Sigmoid colon (tissue), 7 donors: Measurements from ENCODE around the gene CCDC15. TPM values are rescaled to one million over a fixed set of nuclear protein-coding genes. Genes with fewer than 3 reads are reported as not detected.
A peak's percentile ranks its signal among the peaks of the same experiment; 100 is the strongest.
"Not testable (repeated sequence)": the region's sequence is repeated elsewhere in the genome, so short reads cannot be mapped to it uniquely, and the experiment has no call there.

ENCODE experiments used
- DNase-seq: peaks from one replicate; pipeline ENCODE4 v3.0.0-alpha.2; 2019
- H3K27ac ChIP-seq, 4 donors: fragments of 200-600 bp; sonication (generic); one replicate each; pipeline ENCODE4 v1.5.1; 2016 to 2019; ENCODE audit warnings: mild to moderate bottlenecking in 1 of 4
- H3K27me3 ChIP-seq, 3 donors: fragments of 200-600 bp; sonication (generic); one replicate each; pipeline ENCODE4 v1.5.1; 2019; ENCODE audit warnings: mild to moderate bottlenecking in 1 of 3
- H3K36me3 ChIP-seq, 4 donors: fragments of 200-600 bp; sonication (generic); one replicate each; pipeline ENCODE4 v1.5.1; 2016 to 2019
- H3K4me1 ChIP-seq, 4 donors: fragments of 200-600 bp; sonication (generic); one replicate each; pipeline ENCODE4 v1.5.1; 2017 to 2019
- H3K4me3 ChIP-seq, 4 donors: fragments of 200-600 bp; sonication (generic); one replicate each; pipeline ENCODE4 v1.5.1; 2017 to 2019; ENCODE audit warnings: mild to moderate bottlenecking in 2 of 4, moderate library complexity in 1 of 4
- H3K9me3 ChIP-seq, 4 donors: fragments of 200-600 bp in 3 of 4; sonication (generic) in 3 of 4; one replicate each; pipeline versions ENCODE4 v1.5.1 to v1.6.1; 2013 to 2019
- CTCF ChIP-seq, 4 experiments: fragments of 450-650 bp in 3 of 4; fragments of 200-600 bp in 1 of 4; IDR thresholded peaks; one replicate each; pipeline ENCODE4 v1.5.1; 2016 to 2019; ENCODE audit warnings: antibody characterized with exemption in 4 of 4, mild to moderate bottlenecking in 3 of 4, moderate library complexity in 2 of 4
- EP300 ChIP-seq, 4 donors: sonication (generic); formaldehyde crosslinking; IDR thresholded peaks; one replicate each; pipeline ENCODE4 v1.6.1; 2017; ENCODE audit warnings: antibody characterized with exemption in 4 of 4
- POLR2A ChIP-seq, 2 donors: fragments of 450-650 bp; IDR thresholded peaks; one replicate each; pipeline ENCODE4 v1.6.1; 2016; ENCODE audit warnings: antibody characterized with exemption in 2 of 2, mild to moderate bottlenecking in 2 of 2, moderate library complexity in 2 of 2
- POLR2AphosphoS5 ChIP-seq, 4 donors: sonication (generic); formaldehyde crosslinking; IDR thresholded peaks; one replicate each; pipeline ENCODE4 v1.6.1; 2017; ENCODE audit warnings: antibody characterized with exemption in 4 of 4
- WGBS, 2 donors: extraction: QIAGEN DNeasy Blood & Tissue Kit; methylation state at CpG; one replicate each; pipeline ENCODE4 v1.1.7; 2013; 5-methylcytosine and 5-hydroxymethylcytosine counted together
- intact Hi-C: fragments of 100-400 bp; cut with DNase I; formaldehyde crosslinking; loops from one replicate; pipeline ENCODE4 v1.15.1; 2023
- polyA plus RNA-seq, 3 donors: library from polyadenylated mRNA; stranded (reverse); fragments of 200-250 nt; gene quantifications; one replicate each; pipeline ENCODE4 v1.2.3, GENCODE V29; 2013
- total RNA-seq, 4 donors: library from RNA; depleted of rRNA; stranded (reverse); fragments of >200 nt; gene quantifications; one replicate each; pipeline ENCODE4 v1.1.0, GENCODE V29; 2016
- donor health status: healthy with polysubstance abuse.
- donor health status: Bipolar disorder and iron deficiency.
- donor health status: healthy.

Gene CCDC15
- total and polyA plus RNA-seq, 7 donors = 0.41 to 0.99 (median 0.66) TPM

GRCh38 chr11:124951341-124951740 is 2.7 kb upstream of the CCDC15 start:
- H3K36me3 ChIP-seq = no peaks in the 10 kb centered on the region
- no peaks in the 10 kb centered on the region for H3K9me3 ChIP-seq
- TF ChIP-seq POLR2AphosphoS5 (IDR thresholded peaks at IDR 0.05) (no peak), POLR2A (IDR thresholded peaks at IDR 0.05) (no peak), CTCF (IDR thresholded peaks at IDR 0.05) (no peak), EP300 (IDR thresholded peaks at IDR 0.05) (no peak)
- peaks cover 0 to 13% (median 10%) of the 10 kb centered on the region in 4 donors for H3K4me1 ChIP-seq
- no peak overlapping the region for H3K27ac ChIP-seq
- H3K4me3 ChIP-seq = no peak overlapping the region
- no peak for DNase-seq
- WGBS, 2 donors = 84 to 87% methylated on average over 3 of the region's 3 CpGs
- intact Hi-C loops = loop anchor here (5.0 to 10.0 kb wide), 6 partner anchors 149 to 1209 kb away; partner anchors contain the start of genes MSANTD2, STT3A, TMEM218 and VSIG2
- no peaks in the 10 kb centered on the region for H3K27me3 ChIP-seq

- TF ChIP-seq POLR2AphosphoS5 (IDR thresholded peaks at IDR 0.05) = no peak
- peaks cover 0 to 13% (median 10%) of the 10 kb centered on the region in 4 donors for H3K4me1 ChIP-seq
- no peaks in the 10 kb centered on the region for H3K36me3 ChIP-seq
- H3K27me3 ChIP-seq = no peaks in the 10 kb centered on the region
- 34 to 35% methylated on average over 6 of the region's 6 CpGs for WGBS, 2 donors
- peak overlapping the region; percentile 80 to 89 (median 82) for H3K27ac ChIP-seq
- intact Hi-C loops = loop anchor here (2.0 to 10.0 kb wide), 7 partner anchors 152 to 1212 kb away; partner anchors contain the start of genes MSANTD2, STT3A, TMEM218 and VSIG2
- DNase-seq = no peak
- peak overlapping the region in 3 of 4 donors; percentile 60 to 69 (median 65) for H3K4me3 ChIP-seq
- no peaks in the 10 kb centered on the region for H3K9me3 ChIP-seq
Observed at GRCh38 chr11:124954590-124954955, 571 bp downstream of the CCDC15 start.

- Histone ChIP-seq H3K36me3 (no peaks in the 10 kb centered on the region), H3K27ac (no peak overlapping the region), H3K4me3 (no peak overlapping the region), H3K4me1 (peaks cover 0 to 13% (median 10%) of the 10 kb centered on the region in 4 donors), H3K27me3 (no peaks in the 10 kb centered on the region), H3K9me3 (no peaks in the 10 kb centered on the region)
- no peak for TF ChIP-seq POLR2AphosphoS5 (IDR thresholded peaks at IDR 0.05)
- TF ChIP-seq EP300 (IDR thresholded peaks at IDR 0.05) = no peak
- no peak for TF ChIP-seq CTCF (IDR thresholded peaks at IDR 0.05)
- TF ChIP-seq POLR2A (IDR thresholded peaks at IDR 0.05) = no peak
- no peak for DNase-seq
- intact Hi-C loops = loop anchor here (2.0 to 10.0 kb wide), 5 partner anchors 200 to 920 kb away; partner anchors contain the start of genes STT3A and VSIG2
Observed at GRCh38 chr11:124955035-124955434, 1.0 kb downstream of the CCDC15 start.

GRCh38 chr11:124961972-124962609 is 8.1 kb downstream of the CCDC15 start:
- WGBS, 2 donors = 20 to 22% methylated on average over 5 of the region's 5 CpGs
- no peaks in the 10 kb centered on the region for H3K36me3 ChIP-seq
- no peaks in the 10 kb centered on the region for H3K4me1 ChIP-seq
- H3K9me3 ChIP-seq = no peaks in the 10 kb centered on the region
- no peaks in the 10 kb centered on the region for H3K27me3 ChIP-seq
- no peak for DNase-seq
- no peak overlapping the region for H3K27ac ChIP-seq
- intact Hi-C loops = loop anchor here (1.0 to 5.0 kb wide), 2 partner anchors 179 to 440 kb away; no protein-coding TSS in a partner anchor
- H3K4me3 ChIP-seq = no peak overlapping the region
- TF ChIP-seq CTCF (IDR thresholded peaks at IDR 0.05) (peak; percentile 35 to 69 (median 51)), EP300 (IDR thresholded peaks at IDR 0.05) (no peak)

GRCh38 chr11:124968197-124968596 is 14.2 kb downstream of the CCDC15 start:
- DNase-seq, intact Hi-C loops, H3K36me3 ChIP-seq, H3K9me3 ChIP-seq, H3K27ac ChIP-seq, H3K4me1 ChIP-seq, H3K4me3 ChIP-seq, H3K27me3 ChIP-seq: not testable (repeated sequence)
- WGBS, 2 donors = 89% methylated on average over 13 of the region's 13 CpGs

GRCh38 chr11:124970925-124971324 is 16.9 kb downstream of the CCDC15 start:
- WGBS, 2 donors = 85 to 88% methylated on average over 2 of the region's 2 CpGs
- H3K4me3 ChIP-seq = no peak overlapping the region
- intact Hi-C loops = no loop called here
- H3K9me3 ChIP-seq = no peaks in the 10 kb centered on the region
- no peaks in the 10 kb centered on the region for H3K36me3 ChIP-seq
- H3K4me1 ChIP-seq = no peaks in the 10 kb centered on the region
- H3K27ac ChIP-seq = no peak overlapping the region
- no peak for DNase-seq
- no peaks in the 10 kb centered on the region for H3K27me3 ChIP-seq
- TF ChIP-seq POLR2AphosphoS5 (IDR thresholded peaks at IDR 0.05) (no peak), POLR2A (IDR thresholded peaks at IDR 0.05) (no peak), EP300 (IDR thresholded peaks at IDR 0.05) (no peak), CTCF (IDR thresholded peaks at IDR 0.05) (no peak)
